NB4 (cell line): ENCODE measurements around the gene MTURN.

Experiments
- POLR2A ChIP-seq: IDR thresholded peaks from 2 replicates; pipeline ENCODE4 v1.6.1; 2011; ENCODE audit warnings: mild to moderate bottlenecking; ENCODE audit not compliant: insufficient read length; ENCODE audit errors: extremely low read depth
- TF ChIP-seq, protein P1 (sequence below): IDR thresholded peaks from one replicate; pipeline ENCODE4 v1.5.1; 2012; ENCODE audit warnings: low read depth, low read length
- TF ChIP-seq, protein P2 (sequence below): IDR thresholded peaks from 2 replicates; pipeline ENCODE4 v1.6.1; 2011; ENCODE audit warnings: low read depth, low read length

DNA sequence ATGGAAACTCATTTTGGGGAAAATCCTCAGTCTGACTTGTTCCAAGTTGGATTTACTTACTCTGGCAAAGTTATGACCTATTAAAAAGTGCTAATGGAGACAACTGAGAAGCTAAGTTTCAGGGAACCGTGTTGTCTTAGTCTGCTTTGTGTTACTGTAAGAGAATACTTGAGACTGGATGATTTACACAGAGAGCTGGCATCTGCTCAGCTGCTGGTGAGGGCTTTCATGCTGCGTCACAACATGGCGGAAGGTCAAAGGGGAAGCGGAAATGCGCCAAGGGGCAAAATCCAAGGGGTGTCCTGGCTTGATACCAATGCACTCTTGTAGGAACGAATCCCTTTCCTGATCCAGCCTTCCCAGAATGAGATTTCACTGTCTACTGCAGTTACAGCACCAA is 46.4 kb downstream of the MTURN start:
- TF ChIP-seq, protein P1, sequence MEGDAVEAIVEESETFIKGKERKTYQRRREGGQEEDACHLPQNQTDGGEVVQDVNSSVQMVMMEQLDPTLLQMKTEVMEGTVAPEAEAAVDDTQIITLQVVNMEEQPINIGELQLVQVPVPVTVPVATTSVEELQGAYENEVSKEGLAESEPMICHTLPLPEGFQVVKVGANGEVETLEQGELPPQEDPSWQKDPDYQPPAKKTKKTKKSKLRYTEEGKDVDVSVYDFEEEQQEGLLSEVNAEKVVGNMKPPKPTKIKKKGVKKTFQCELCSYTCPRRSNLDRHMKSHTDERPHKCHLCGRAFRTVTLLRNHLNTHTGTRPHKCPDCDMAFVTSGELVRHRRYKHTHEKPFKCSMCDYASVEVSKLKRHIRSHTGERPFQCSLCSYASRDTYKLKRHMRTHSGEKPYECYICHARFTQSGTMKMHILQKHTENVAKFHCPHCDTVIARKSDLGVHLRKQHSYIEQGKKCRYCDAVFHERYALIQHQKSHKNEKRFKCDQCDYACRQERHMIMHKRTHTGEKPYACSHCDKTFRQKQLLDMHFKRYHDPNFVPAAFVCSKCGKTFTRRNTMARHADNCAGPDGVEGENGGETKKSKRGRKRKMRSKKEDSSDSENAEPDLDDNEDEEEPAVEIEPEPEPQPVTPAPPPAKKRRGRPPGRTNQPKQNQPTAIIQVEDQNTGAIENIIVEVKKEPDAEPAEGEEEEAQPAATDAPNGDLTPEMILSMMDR = no peak
- TF ChIP-seq POLR2A = no peak
- TF ChIP-seq, protein P2, sequence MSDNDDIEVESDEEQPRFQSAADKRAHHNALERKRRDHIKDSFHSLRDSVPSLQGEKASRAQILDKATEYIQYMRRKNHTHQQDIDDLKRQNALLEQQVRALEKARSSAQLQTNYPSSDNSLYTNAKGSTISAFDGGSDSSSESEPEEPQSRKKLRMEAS = no peak
